Subcutaneous adipose tissue (tissue), 4 donors: ENCODE measurements around the gene RCAN2. TPM values are rescaled to one million over a fixed set of nuclear protein-coding genes. Genes with fewer than 3 reads are reported as not detected.

Source experiments
- total RNA-seq, 4 donors: library from RNA; depleted of rRNA; stranded (reverse); fragments of >200 nt; gene quantifications; one replicate each; pipeline ENCODE4 v1.1.0, GENCODE V29; 2016
- TF ChIP-seq, protein P1 (sequence below): fragments of 450-650 bp; IDR thresholded peaks from one replicate; pipeline ENCODE4 v1.5.1; 2016; ENCODE audit warnings: low read depth, mild to moderate bottlenecking, control low read depth, antibody characterized with exemption, moderate library complexity

RCAN2 gene
- total RNA-seq, 4 donors from 2014 or later: 8.8 to 17.2 (median 13.7) TPM

DNA sequence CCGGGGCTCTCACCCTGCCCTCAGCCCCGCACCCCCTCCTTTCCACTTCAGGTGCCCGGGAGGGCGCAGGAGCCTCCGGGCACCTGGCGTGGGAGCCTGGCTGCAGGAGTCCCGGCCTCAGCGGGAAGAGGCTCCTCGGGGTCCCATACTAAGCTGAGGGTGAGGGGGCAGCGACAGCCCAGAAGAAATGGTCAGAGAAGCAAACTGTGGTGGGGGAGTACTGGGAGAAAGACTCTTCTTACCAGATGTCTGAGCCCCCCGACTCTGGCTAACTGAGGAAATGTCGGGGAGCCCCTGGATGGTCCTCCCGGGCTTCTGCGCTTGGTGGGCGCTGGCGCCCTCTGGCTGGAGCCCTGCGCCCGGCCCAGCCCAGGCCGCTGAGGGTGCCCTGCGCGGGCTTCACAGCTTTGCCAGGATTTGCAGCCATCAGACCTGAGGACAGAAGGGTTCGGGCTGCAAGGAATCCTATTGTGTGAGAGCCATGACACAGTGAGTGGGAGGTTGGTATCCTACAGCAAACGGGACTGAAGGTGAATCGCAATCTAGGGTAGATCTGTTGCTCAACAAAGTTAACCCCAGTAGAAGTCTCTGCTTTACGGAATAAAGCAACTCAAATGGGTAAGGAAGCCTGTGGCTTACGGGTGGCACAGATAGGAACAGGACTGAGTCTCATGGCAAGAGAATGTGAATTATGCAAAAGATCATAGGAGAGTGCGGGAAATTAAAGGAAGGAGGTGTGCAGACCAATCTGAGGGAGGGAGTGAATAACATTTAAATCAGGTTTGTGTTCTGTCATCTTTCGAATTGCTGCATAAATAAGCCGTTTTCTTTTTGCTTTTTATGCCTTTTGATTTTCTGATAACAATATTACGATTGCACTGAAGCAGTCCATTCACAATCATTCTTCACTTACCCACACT lies 639 bp upstream of the RCAN2 start:
- TF ChIP-seq, protein P1, sequence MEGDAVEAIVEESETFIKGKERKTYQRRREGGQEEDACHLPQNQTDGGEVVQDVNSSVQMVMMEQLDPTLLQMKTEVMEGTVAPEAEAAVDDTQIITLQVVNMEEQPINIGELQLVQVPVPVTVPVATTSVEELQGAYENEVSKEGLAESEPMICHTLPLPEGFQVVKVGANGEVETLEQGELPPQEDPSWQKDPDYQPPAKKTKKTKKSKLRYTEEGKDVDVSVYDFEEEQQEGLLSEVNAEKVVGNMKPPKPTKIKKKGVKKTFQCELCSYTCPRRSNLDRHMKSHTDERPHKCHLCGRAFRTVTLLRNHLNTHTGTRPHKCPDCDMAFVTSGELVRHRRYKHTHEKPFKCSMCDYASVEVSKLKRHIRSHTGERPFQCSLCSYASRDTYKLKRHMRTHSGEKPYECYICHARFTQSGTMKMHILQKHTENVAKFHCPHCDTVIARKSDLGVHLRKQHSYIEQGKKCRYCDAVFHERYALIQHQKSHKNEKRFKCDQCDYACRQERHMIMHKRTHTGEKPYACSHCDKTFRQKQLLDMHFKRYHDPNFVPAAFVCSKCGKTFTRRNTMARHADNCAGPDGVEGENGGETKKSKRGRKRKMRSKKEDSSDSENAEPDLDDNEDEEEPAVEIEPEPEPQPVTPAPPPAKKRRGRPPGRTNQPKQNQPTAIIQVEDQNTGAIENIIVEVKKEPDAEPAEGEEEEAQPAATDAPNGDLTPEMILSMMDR: no peak

DNA sequence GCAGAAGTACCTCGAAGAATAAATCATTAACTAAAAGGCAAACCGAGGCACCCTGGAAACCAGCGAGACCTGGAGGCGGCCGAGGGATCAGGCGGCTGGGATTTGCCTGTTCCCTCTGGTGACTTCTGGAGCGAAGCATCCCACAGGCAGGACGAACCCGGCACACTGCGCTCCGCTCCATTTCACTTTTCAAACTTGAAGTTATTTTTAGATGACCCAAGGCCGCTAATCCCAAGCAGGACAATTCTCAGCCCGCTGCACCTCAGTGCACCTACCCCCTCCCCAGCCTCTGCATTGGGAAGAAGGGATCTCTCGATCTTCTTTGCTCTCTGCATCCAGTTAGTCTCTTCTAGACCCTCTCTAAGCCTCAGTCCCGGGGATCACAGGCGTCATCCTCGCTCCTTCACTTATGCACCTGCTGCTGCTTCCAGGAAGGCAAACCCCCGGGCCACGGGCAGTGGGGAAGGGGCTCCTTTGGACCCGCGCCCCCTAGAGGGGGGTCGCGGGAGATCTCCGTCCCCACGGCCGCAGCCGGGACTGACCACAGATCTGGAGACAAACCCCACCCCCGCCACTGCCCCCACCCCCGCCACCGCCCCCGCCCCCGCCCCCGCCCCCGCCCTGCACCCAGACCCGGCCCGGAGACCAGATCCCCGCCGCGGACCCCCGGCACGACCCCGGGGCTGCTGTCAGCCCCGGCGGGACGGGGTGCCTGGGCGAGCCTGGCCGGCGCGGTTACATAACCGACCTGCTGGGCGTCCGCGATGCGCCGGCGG lies 636 bp downstream of the RCAN2 start:
- TF ChIP-seq, protein P1: no peak

DNA sequence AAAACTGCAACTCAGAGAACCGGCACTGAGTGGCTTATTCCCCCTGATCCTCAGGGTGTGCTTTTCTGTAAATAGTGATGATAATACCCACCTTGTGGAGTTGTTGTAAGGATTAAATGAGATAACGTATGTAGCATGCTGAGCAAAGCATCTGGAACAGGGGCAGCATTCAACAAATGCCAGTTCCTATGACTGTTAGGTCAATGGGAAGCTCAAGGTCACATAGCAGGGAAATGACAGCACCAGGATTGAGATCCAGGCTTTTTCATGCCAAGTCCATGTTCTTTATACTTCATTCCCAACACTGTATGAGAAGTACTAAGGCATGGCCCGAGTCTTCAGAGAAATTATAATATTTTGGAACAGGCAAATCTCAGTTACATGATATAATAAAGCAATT lies 5.1 kb downstream of the RCAN2 start:
- TF ChIP-seq, protein P1: no peak

DNA sequence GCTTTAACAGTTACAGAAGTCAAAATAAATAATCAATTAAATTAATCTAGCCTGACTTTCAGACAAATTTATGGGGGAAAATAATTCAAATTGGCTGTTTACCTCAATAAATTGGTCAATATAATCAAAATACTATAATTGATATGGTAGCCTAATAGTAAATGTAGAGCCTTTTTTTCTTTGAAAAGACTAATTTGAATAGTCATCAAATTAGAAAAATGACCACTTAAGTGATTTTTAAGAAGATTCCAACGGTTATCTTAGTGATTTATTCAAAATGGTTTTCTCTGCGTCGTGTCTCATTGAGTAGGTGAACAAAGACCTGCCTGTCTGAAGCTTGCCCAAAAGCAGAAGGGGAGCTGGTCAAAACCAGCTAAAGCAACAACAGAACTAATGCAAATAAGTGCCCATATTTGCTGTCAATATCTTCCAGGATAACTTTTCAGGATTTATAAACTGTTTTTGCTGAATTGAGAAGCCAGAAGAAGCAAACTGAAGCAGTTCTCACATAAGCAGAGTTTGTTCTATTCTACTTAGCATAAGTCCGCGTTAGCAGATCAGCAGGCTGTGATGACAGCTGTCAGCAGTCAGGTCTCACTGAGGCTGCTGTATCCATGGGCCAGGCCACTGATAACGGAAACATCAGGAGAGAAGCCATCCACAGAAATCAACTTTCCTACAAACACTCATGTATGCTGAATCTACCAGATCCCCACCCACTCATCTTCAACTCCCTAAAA lies 7.0 kb downstream of the RCAN2 start:
- TF ChIP-seq, protein P1: no peak

DNA sequence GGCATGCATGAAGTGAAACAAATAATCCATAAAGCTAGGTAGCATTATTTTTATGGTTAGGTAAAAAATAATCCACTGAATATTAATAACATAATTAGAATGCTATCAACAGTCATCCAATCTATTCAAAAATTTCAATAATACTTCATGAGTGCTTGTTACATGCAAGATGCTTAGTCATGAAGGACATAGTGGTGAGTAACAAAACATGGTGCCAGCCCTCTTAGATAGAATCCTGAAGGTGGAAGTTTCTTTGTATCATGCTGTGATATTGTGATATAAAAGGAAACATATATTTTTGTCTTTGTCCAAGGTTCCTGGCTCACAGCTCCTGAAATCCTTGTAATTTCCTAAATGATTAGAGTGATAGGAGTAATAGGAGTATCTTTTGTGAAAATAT lies 14.9 kb downstream of the RCAN2 start:
- TF ChIP-seq, protein P1: no peak

DNA sequence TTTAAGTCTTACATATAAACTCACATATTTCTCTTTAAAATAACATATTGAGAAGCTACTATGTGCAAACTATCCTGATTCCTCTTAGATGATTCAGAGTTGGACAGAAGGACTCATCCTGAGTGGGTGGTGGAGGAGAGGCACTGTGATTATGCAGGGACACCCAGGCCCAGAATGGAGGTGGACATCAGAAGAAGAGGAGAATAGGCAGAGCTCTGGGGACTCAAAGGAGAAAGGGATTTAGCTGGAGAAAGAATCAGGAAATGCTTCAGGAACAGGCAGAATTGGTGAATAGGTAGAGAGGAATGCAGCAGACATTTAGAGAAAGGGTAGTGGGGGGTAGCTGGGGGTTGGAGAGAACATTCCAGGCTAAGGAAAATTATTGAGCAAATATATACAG lies 17.4 kb downstream of the RCAN2 start:
- TF ChIP-seq, protein P1: no peak

DNA sequence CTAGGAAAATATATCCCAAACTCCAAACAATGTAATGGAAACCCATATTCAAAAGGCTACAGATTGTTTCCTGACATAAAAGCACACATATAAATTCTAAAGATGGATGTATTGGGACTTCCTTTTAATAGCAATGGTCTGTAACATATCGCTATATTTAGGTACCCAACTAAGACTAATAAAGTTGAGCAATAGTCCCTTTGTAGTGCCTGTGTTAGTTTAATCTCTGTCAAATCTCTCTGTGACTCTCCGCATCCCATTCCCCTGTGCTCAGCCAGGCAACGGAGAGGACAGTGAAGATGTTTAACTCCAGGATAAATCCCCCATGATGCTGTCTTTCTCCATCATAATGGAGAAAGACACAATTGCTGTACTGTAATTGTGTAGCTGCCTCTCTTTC lies 19.0 kb downstream of the RCAN2 start:
- TF ChIP-seq, protein P1: no peak
